H1 (cell line): ENCODE results near the gene DNAJB12. TPM values are rescaled to one million over a fixed set of nuclear protein-coding genes. Genes with fewer than 3 reads are reported as not detected.

ENCODE experiments used
- ASH2L ChIP-seq: fragments of 200-600, 300-600 bp; sonication (generic); IDR thresholded peaks from one replicate; pipeline ENCODE4 v1.7.1; 2017; ENCODE audit warnings: low read length
- BACH1 ChIP-seq: IDR thresholded peaks from 2 replicates; pipeline ENCODE4 v1.6.1; 2012; ENCODE audit warnings: low read length, improper control_type of control experiment
- CEBPB ChIP-seq: IDR thresholded peaks from 2 replicates; pipeline ENCODE4 v1.6.1; 2012; ENCODE audit warnings: low read depth, low read length
- EP300 ChIP-seq, 2 experiments: IDR thresholded peaks; 1 replicate in 1 of 2; 2 replicates in 1 of 2; pipeline ENCODE4 v1.6.1; 2011 to 2012; ENCODE audit warnings: low read depth in 2 of 2, low read length in 2 of 2, mild to moderate bottlenecking in 2 of 2, borderline replicate concordance in 1 of 2, inconsistent platforms in 1 of 2, moderate library complexity in 1 of 2
- HDAC2 ChIP-seq, 2 experiments: fragments of 300-600 bp in 1 of 2; sonication (generic) in 1 of 2; IDR thresholded peaks; 2 replicates each; pipeline ENCODE4 v1.6.1; 2011 to 2012; ENCODE audit warnings: low read depth in 2 of 2, low read length in 2 of 2, mild to moderate bottlenecking in 2 of 2, moderate library complexity in 2 of 2, borderline replicate concordance in 1 of 2, inconsistent platforms in 1 of 2
- HDAC6 ChIP-seq: IDR thresholded peaks from one replicate; pipeline ENCODE4 v1.7.1; 2012; ENCODE audit warnings: low read depth, mild to moderate bottlenecking, inconsistent platforms, low read length, moderate library complexity
- RAD21 ChIP-seq, 2 experiments: IDR thresholded peaks in 1 of 2; conservative IDR thresholded peaks in 1 of 2; 2 replicates each; pipeline ENCODE4 v1.6.1; 2011; ENCODE audit warnings: low read depth in 2 of 2, low read length in 2 of 2, improper control_type of control experiment in 1 of 2, inconsistent platforms in 1 of 2, mild to moderate bottlenecking in 1 of 2, moderate library complexity in 1 of 2
- RBBP5 ChIP-seq: IDR thresholded peaks from 2 replicates; pipeline ENCODE4 v1.7.1; 2012; ENCODE audit warnings: low read depth, mild to moderate bottlenecking, inconsistent platforms, low read length, moderate library complexity, borderline replicate concordance
- SRF ChIP-seq: IDR thresholded peaks from 2 replicates; pipeline ENCODE4 v1.6.1; 2011; ENCODE audit warnings: mild to moderate bottlenecking, low read depth, low read length, moderate library complexity
- TBP ChIP-seq: IDR thresholded peaks from 2 replicates; pipeline ENCODE4 v1.6.1; 2011; ENCODE audit warnings: low read depth, low read length, improper control_type of control experiment
- polyA plus RNA-seq, 7 experiments: library from polyadenylated mRNA; depleted of rRNA in 3 of 7; stranded (reverse) in 5 of 7; unstranded in 2 of 7; fragments of >200 nt in 5 of 7; fragments of 200-250 nt in 2 of 7; gene quantifications; 1 replicate in 5 of 7; 2 replicates in 1 of 7; 4 replicates in 1 of 7; pipeline versions ENCODE4 v1.2.1 to v1.2.3, GENCODE V29; 2011 to 2013; ENCODE audit warnings: missing spikeins in 2 of 7, mixed read lengths in 2 of 7
- total RNA-seq: library from RNA; stranded (reverse); fragmentation: NEBNext Ultra II Directional; extraction: Animal tissue kit (Norgen Biotek cat#: 25700); gene quantifications from 2 replicates; pipeline ENCODE4 v1.2.1, GENCODE V29; 2021

DNAJB12 gene
- total and polyA plus RNA-seq, 2 of the 8 experiments (the other 6 are each of a cell fraction or from before 2014, with no cell fraction given): 10.8 to 20.5 TPM

DNA sequence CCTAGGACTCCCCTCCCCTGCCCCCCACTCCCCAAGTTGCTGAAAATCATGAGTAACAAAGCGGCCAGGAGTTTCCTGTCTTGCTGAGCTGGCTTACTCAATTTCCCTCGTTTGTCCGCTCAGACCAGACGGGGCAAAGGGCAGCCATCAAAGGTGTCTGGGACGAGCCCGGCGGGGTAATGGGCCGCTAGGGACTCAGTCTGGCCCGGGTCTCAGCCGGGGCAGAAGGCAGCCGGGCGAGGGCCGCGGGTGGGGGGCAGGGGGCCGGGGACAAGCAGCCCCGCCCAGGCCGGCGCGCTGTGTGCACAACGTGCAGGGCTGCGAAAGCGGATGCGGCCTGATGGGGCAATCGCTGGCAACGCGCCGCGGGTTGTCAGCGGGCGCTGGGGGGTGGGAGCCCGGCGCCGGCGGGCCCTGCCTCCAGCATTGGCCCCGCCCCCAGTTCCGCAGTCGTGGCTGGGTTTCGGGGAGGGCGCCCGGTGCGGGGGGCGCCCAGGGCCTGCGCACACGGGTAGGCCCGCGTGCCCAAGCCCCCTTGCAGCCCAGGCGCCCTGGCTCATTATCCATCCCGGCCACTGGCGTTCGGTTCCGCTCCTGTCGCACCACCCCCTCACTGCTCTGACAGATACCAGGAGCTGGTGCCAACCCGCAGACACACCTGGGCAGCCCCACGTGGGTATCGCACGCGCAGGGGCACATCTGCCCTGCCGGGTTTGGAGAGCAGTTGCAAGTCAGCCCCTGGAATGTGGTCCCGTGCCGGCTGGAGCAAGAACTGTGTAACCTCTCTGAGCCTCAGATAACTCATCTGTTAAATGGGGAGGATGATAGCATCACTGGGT, 35.1 kb downstream of the DNAJB12 start (continued):
- TF ChIP-seq TBP (peak; percentile 37; the same call in 1 of the 2 replicates), SRF (no peak), EP300 (IDR thresholded peaks at IDR 0.05; ENCODE audit: borderline replicate concordance in 1 of 2, low read depth in 2 of 2, low read length in 2 of 2) (peak in 1 of 2 experiments; percentile 56; a peak in 1 of 3 replicates), RBBP5 (peak; percentile 34; the same call in 1 of the 2 replicates), CEBPB (peak; percentile 91), HDAC6 (no peak), ASH2L (peak; percentile 43), BACH1 (no peak), HDAC2 (IDR thresholded peaks at IDR 0.05; ENCODE audit: borderline replicate concordance in 1 of 2, low read depth in 2 of 2, low read length in 2 of 2) (peak in 1 of 2 experiments; percentile 89; a peak in 1 of 4 replicates), RAD21 (IDR thresholded peaks at IDR 0.05 in 1 of 2, conservative IDR thresholded peaks at IDR 0.05 in 1 of 2; ENCODE audit: low read depth in 2 of 2, low read length in 2 of 2) (no peak; a peak in 1 of 4 replicates)
